ENCODE measurements around the gene MSI2.

Gene MSI2

DNA sequence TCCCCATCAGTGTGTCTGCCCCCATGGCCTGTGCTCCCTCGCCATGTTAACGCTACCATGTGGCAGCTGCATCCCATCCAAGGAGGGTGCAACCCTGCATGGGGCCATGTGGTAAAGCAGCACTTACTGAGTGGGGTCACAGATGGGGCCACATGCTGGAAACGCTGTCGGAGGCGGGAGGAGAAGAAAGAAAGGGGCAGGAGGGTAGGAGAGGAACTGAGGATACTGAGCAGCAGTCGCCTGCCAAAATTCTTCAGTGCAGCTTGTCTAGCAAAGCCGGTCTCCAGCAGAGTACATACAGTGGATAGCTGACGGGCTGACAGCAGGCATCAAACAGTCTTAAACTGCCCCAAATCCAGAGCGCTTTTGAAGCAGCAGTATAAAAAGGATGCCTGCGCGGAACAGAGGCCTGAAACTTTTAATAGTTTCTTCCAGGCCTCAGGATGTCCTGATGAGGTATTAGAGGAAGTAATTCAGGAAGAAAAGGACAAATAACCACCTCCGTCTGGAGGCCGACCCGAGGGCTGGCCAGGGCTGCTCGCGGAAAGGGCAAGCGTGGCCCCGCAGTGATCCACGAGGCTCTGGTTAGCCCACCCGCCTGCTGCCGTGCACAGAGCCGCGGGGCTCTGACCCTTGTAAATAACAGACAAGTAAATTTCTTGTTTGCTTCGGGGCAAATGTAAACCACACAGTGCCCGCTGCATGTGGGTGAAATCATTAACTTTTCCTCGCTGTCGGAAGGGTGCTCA, 339.8 kb downstream of the MSI2 start:
- TF ChIP-seq, protein P1, sequence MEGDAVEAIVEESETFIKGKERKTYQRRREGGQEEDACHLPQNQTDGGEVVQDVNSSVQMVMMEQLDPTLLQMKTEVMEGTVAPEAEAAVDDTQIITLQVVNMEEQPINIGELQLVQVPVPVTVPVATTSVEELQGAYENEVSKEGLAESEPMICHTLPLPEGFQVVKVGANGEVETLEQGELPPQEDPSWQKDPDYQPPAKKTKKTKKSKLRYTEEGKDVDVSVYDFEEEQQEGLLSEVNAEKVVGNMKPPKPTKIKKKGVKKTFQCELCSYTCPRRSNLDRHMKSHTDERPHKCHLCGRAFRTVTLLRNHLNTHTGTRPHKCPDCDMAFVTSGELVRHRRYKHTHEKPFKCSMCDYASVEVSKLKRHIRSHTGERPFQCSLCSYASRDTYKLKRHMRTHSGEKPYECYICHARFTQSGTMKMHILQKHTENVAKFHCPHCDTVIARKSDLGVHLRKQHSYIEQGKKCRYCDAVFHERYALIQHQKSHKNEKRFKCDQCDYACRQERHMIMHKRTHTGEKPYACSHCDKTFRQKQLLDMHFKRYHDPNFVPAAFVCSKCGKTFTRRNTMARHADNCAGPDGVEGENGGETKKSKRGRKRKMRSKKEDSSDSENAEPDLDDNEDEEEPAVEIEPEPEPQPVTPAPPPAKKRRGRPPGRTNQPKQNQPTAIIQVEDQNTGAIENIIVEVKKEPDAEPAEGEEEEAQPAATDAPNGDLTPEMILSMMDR (IDR thresholded peaks at IDR 0.05; ENCODE audit: low read length) = no peak
- no peak for TF ChIP-seq EZH2 (IDR thresholded peaks at IDR 0.05; ENCODE audit: borderline replicate concordance, low read length)
- peaks cover 42% of the 10 kb centered on the region for H3K4me1 ChIP-seq (ENCODE audit: insufficient read depth, low read length, severe bottlenecking)

DNA sequence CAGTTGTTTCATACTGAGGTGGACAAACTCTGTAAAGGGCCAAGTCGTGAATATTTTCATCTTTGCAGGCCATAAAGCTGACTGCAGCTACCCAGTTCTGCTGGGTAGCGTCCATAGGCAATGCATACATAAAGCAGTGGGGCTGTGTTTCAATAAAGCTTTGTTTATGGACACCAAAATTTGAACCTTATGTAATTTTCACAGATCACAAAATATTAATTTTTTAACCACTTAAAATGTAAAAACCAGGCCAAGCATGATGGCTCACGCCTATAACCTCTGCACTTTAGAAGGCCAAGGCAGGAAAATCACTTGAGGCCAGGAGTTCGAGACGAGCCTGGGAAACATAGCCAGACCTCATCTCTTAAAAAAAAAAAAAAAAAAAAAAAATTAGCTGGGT, 340.8 kb downstream of the MSI2 start:
- Histone ChIP-seq H3K4me1 (ENCODE audit: insufficient read depth, low read length, severe bottlenecking) (peaks cover 51% of the 10 kb centered on the region), H3K9ac (ENCODE audit: low read length) (no peak overlapping the region), H3K27ac (ENCODE audit: low read depth, low read length, poor library complexity, severe bottlenecking) (peak overlapping the region; percentile 98)

More for the DNA sequence above, 339.8 kb downstream of the MSI2 start:
- peak overlapping the region; percentile 98 for H3K27ac ChIP-seq (ENCODE audit: low read depth, low read length, poor library complexity, severe bottlenecking)
- no peaks in the 10 kb centered on the region for H3K9me2 ChIP-seq (ENCODE audit: low read depth, low read length)
- no peaks in the 10 kb centered on the region for H3K79me2 ChIP-seq (ENCODE audit: insufficient read depth, low read length)
- no peaks in the 10 kb centered on the region for H4K20me1 ChIP-seq (ENCODE audit: insufficient read depth, low read length)
- no peaks in the 10 kb centered on the region for H3F3A ChIP-seq (ENCODE audit: insufficient read depth, low read length)
- H3K36me3 ChIP-seq (ENCODE audit: insufficient read depth, low read length) = peaks cover 58% of the 10 kb centered on the region
- H3K27me3 ChIP-seq (ENCODE audit: insufficient read depth, low read length) = no peaks in the 10 kb centered on the region
- H3K9me3 ChIP-seq (ENCODE audit: low read length) = no peaks in the 10 kb centered on the region
- no peak overlapping the region for H2AFZ ChIP-seq (ENCODE audit: low read length)
- H3K4me2 ChIP-seq (ENCODE audit: low read length) = no peak overlapping the region
- no peak overlapping the region for H3K9ac ChIP-seq (ENCODE audit: low read length)
- no peak overlapping the region for H3K4me3 ChIP-seq (ENCODE audit: low read depth, low read length, poor library complexity, severe bottlenecking)

DNA sequence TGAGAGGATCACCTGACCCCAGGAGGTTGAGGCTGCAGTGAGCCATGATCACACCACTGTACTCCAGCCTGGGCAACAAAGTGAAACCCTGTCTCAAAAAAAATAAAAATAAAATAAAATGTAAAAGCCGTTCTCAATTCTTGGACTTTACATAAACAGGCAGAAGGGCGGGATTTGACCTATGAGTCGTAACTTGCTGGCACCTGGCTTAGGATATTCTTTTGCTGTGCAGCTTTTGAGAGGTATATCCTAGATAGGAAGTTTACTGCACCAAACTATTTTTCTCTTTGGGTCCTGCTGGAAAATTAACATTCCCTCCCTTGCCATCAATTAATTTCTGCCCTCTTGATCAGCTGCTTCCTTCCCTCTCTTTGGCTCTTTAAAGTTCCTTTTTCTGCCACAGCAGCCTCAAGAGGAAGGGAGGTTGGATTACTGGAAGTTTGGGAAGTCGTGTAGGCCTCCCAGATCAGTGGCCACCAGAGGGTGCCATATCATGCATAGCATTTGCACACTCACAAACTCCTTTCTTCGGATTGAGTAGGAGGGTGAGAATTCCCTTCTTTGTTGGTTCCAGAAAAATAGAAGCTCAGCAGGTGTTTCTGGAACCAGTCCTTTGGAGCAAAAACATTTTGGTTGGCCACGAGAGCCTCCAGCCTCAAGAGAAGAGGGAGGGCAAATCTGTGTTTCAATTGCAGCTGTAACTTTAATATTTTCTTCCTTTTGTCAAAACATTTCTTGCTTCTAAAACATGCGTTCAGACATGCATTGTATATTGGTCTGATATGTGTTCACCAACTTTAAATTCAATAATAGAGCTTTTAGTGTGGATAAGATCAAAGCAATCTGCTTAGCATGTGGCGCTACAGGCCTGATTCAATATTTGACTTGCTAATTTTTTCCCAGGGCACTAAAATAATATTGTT, 341.5 kb downstream of the MSI2 start:
- H3K4me1 ChIP-seq (ENCODE audit: insufficient read depth, low read length, severe bottlenecking) = peaks cover 58% of the 10 kb centered on the region
- H3K4me3 ChIP-seq (ENCODE audit: low read depth, low read length, poor library complexity, severe bottlenecking) = no peak overlapping the region
- peaks cover 59% of the 10 kb centered on the region for H3K36me3 ChIP-seq (ENCODE audit: insufficient read depth, low read length)
- TF ChIP-seq, protein P1 (IDR thresholded peaks at IDR 0.05; ENCODE audit: low read length) = peak; percentile 96
- no peak for TF ChIP-seq EZH2 (IDR thresholded peaks at IDR 0.05; ENCODE audit: borderline replicate concordance, low read length)
- H3F3A ChIP-seq (ENCODE audit: insufficient read depth, low read length) = no peaks in the 10 kb centered on the region
- H4K20me1 ChIP-seq (ENCODE audit: insufficient read depth, low read length) = no peaks in the 10 kb centered on the region
- no peak overlapping the region for H3K4me2 ChIP-seq (ENCODE audit: low read length)
- H3K27ac ChIP-seq (ENCODE audit: low read depth, low read length, poor library complexity, severe bottlenecking) = peak overlapping the region; percentile 98
- no peak overlapping the region; the same call in 1 of the 2 replicates for H3K9ac ChIP-seq (ENCODE audit: low read length)
- no peaks in the 10 kb centered on the region for H3K79me2 ChIP-seq (ENCODE audit: insufficient read depth, low read length)
- no peak overlapping the region for H2AFZ ChIP-seq (ENCODE audit: low read length)
- no peaks in the 10 kb centered on the region for H3K9me3 ChIP-seq (ENCODE audit: low read length)
- no peaks in the 10 kb centered on the region for H3K27me3 ChIP-seq (ENCODE audit: insufficient read depth, low read length)
- H3K9me2 ChIP-seq (ENCODE audit: low read depth, low read length) = no peaks in the 10 kb centered on the region

More for the DNA sequence above, 340.8 kb downstream of the MSI2 start:
- Histone ChIP-seq H3K4me2 (ENCODE audit: low read length) (no peak overlapping the region), H3K27me3 (ENCODE audit: insufficient read depth, low read length) (no peaks in the 10 kb centered on the region), H3K79me2 (ENCODE audit: insufficient read depth, low read length) (no peaks in the 10 kb centered on the region), H3K9me3 (ENCODE audit: low read length) (no peaks in the 10 kb centered on the region), H3K4me3 (ENCODE audit: low read depth, low read length, poor library complexity, severe bottlenecking) (no peak overlapping the region), H3K36me3 (ENCODE audit: insufficient read depth, low read length) (peaks cover 64% of the 10 kb centered on the region), H3F3A (ENCODE audit: insufficient read depth, low read length) (no peaks in the 10 kb centered on the region), H3K9me2 (ENCODE audit: low read depth, low read length) (no peaks in the 10 kb centered on the region), H4K20me1 (ENCODE audit: insufficient read depth, low read length) (no peaks in the 10 kb centered on the region), H2AFZ (ENCODE audit: low read length) (no peak overlapping the region)
- TF ChIP-seq, protein P1 (IDR thresholded peaks at IDR 0.05; ENCODE audit: low read length) = no peak
- no peak for TF ChIP-seq EZH2 (IDR thresholded peaks at IDR 0.05; ENCODE audit: borderline replicate concordance, low read length)
